SH-SY5Y (cell line): ENCODE measurements around the gene SLCO3A1.

Experiments used
- GATA2 ChIP-seq: IDR thresholded peaks from 2 replicates; pipeline ENCODE4 v1.6.1; 2011; ENCODE audit warnings: mild to moderate bottlenecking, low read depth, low read length
- GATA3 ChIP-seq: IDR thresholded peaks from 2 replicates; pipeline ENCODE4 v1.6.1; 2011; ENCODE audit warnings: low read depth, mild to moderate bottlenecking, low read length, moderate library complexity

DNA sequence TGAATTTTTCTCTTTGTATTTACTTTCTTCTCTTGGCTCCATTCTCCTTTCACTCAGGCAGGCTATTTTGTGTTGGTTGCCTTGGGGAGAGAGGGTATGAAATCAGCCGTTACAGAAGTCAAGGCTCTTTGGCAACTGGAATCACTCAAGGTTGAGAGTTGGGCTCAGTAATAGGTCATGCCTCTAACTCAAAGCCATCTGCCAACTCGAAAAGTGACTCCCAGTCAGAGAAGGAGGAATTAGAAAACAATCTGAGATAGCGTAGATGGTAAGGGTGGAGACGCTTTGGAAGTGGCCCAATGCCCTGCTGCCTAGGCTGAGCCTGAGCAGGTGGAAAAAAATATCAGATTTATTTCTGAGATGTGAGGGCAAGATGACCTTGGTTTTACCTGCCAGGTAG is 334.5 kb downstream of the SLCO3A1 start:
- TF ChIP-seq GATA3: no peak
- TF ChIP-seq GATA2: no peak
